Medulla oblongata (tissue), 1 donor: ENCODE results near the gene SEMA4B.

Experiments used
- DNase-seq: peaks from one replicate; pipeline ENCODE4 v3.0.0-alpha.2; 2015; ENCODE audit errors: extremely low spot score

SEMA4B gene

DNA sequence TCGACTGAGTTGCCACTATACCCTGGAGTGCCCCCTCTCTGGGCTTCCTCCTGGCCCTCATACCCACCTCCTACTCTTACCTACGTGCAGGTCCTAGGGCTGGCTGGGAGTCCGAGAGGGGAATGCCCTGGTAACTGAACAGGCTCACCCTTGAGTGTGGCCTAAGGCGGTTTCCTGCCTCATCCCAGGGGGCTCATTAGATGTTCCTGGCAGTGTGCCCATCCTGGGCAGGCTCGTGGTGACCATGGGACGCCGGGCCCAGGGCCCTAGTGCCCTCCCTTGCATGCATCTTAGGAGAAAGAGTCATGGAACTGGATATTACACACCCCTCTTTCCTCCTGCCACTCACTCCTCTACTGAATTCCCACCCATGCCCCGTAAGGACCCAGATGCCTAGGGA lies 2.8 kb downstream of the SEMA4B start:
- peak; percentile 43 for DNase-seq

DNA sequence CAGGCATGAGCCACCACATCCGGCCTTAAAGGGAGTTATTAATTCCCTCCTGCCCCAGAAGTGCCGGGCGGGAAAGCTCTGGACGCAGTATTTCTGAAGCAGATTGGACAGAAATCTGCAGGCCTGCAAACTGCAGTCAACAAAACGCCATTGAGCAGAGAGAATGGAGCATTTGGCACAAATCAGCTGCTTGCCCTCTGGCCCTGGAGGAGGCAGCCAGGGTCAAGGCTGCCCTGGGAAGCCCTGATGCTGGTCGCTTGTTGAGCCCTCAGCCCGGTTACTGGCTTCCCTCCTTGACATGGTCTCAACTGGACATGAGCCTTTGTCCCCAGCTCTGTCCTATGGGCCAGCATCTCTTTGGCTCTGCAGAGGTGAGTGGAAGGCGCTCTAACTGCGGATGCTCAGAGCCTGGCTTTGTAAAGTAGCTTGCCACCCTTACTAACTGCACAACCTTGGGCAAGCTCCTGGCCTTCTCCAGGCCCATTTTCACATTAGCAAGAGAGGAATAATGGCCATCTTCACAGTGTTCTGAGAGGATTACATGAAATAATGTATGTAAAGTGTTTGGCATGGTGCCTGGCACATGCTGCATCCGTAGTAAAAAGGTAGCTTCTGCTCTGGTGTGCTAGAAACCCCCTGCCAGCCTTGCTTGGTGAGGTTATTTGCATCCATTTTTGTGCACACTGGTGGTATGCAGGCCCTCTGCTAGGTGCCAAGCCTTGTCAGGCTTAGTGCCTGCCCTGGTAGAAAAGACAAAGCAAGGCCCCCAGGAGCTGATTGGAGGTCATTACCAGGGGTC lies 4.1 kb downstream of the SEMA4B start:
- peak; percentile 39 for DNase-seq

DNA sequence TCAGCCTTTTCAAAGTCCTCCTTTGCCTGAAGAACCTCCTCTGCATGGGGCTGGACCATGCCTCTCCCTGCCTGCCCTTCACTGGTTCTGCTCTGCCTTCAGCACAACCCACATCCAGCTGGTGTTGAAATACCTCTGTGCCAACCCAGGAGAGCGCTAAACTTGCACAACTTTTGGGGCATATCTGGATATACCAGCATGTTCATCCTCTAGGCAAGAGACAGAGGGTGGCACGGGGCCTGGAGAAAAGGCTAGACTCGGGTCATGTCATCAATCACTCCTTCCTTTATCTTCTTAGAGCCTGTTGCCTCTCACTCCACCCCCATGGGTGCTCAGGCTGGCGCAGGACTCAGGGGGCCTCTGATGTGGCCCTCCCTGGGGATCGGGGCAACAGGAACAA lies 4.8 kb downstream of the SEMA4B start:
- DNase-seq: no peak

DNA sequence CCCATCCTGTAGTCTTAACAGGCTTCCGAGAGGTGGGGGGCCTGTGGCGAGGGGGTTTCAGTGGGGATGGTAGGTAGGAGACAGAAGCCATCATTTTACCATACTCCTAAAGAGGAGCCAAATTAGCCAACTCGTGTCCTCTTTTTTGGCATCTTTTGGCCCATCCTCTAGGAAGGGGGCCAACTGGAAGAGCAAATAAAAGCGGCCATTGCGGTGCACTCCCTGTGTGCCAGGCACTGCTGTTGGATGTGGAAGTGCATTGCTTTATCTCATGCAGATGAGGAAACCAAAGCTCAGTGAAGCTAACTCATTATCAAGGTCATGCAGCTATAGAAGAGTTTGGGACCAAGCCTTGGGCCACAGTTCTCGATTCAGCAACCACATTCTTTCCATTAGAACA lies 6.1 kb downstream of the SEMA4B start:
- no peak for DNase-seq

DNA sequence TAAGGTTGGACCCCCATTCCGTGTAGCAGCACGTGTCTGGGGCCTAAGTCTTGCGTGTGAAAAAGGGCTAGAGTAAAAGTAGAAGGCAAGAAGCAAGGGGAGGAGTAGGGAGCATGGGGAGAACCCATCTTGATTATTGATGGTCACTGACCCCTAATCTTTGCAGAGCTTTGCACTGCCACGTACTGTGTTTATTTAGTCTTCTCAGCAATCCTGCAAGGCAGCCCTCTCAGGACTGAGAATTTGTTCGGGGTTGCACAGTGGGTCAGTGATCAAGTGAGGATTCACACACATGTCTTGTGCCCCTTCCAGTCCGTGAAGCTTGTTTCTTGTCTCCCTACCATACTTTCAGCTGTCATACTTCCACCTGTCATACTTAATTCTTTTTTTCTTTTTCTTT lies 7.2 kb downstream of the SEMA4B start:
- no peak for DNase-seq

GRCh38 chr15:90209591-90209990 lies 8.5 kb downstream of the SEMA4B start:
- DNase-seq: no peak

DNA sequence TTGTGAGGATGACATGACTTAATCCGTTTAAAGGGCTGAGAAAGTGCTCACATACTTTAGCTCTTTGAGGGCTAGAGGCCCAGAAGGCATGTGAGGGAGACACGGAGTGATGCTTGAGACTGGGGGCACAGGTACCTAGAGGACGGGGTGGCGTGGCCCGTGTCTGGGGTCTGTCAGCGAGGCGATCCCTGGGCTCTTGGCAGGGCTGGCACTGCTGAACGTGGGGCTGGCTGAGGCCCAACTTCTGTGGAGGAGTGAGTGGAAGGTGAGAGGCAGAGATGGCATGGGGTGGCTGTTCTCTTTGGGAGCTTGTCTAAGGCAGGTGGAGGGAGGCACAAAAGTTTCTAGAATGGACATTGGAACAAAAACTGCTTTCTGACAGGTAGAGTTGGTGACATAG lies 9.5 kb downstream of the SEMA4B start:
- DNase-seq: no peak

- no peak for DNase-seq
Observed at GRCh38 chr15:90211009-90211408, 9.9 kb downstream of the SEMA4B start.

- DNase-seq: no peak
Observed at GRCh38 chr15:90211440-90212143, 10.5 kb downstream of the SEMA4B start.

GRCh38 chr15:90212221-90213098 lies 11.3 kb downstream of the SEMA4B start:
- no peak for DNase-seq

DNA sequence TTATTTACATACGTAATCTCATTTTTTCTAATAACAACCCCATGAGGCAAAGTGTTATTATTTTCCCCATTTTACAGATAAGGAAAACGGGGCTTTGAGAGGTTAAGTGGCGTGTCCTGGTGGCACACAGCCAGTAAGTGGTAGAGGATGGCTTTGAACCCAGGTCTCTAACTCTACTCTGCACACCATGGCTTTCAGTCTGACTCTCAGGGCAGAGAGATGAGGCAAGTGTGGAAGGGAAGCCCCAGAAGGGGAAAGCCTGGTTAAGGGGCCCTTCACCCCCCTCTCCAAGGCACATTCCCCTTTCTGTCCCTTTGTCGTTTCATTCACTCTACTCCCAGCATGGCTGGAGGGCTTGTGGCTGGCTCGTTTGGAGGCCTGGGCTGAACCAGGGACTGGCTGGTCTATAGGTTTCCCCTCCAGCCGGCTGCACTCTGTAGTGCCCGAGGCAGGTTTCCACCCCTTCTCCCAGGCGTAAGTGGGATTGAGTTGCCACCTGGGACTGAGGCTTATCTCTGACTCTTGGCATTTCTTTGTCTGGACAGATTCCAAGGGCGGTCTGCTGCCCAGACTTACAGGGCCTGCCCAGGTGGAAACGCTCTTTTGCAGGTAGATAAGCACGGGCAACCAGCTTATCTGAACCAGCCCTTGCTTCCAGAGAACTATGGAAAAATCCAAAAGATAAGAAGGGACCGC lies 12.1 kb downstream of the SEMA4B start:
- DNase-seq: no peak

GRCh38 chr15:90213818-90214204 lies 12.7 kb downstream of the SEMA4B start:
- DNase-seq: no peak

DNA sequence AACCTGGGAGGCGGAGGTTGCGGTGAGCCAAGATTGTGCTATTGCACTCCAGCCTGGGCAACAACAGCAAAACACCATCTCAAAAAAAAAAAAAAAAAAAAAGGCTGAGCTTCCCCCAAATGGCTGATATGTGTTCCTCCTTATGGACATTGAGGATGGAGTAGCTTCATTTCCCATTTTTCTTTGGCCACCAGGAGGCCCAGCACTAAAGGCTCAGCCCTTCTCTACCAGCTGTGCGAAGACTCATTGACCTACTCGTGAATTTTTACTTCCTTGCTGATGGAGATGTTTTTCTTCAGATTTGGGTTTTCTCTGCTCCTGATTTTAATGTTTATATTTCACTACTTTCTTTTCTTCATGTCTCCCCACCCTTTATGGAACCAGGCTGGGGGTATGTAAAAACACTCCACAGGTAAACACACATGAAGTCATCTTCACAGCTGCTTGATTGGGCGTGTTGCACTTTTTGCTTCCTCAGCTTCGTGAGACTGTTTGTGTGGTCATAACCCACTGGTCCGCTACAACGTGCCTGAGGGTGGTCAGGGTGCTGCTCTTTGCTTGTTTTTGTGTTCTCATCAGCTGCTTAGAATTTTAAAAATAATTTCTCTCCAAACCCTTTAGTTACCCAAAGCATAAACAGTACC lies 13.5 kb downstream of the SEMA4B start:
- DNase-seq: no peak

- DNase-seq: no peak
Observed at GRCh38 chr15:90217671-90218394, 16.7 kb downstream of the SEMA4B start.

- peak; percentile 36 for DNase-seq
Observed at GRCh38 chr15:90219421-90220141, 18.5 kb downstream of the SEMA4B start.

DNA sequence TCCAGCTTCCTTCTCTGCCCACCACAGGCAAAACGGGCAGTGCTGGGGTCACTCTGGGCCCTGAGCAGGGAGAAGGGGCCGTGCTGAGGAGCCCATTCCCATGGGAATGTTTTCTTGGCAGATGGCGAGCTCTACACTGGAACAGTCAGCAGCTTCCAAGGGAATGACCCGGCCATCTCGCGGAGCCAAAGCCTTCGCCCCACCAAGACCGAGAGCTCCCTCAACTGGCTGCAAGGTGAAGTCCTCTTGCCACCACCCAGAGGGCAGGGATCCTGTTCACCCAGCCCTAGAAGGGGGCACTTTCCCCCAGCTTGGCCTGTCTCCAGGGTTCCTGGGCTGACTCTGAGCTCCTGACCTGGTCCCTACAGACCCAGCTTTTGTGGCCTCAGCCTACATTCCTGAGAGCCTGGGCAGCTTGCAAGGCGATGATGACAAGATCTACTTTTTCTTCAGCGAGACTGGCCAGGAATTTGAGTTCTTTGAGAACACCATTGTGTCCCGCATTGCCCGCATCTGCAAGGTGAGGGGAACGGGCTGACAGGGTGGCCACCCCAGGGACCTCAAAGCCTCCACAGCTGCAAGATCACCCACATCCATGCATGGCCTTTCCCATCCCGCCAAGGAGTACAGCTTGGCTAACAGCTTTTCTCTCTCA lies 20.2 kb downstream of the SEMA4B start:
- DNase-seq: peak; percentile 95

DNA sequence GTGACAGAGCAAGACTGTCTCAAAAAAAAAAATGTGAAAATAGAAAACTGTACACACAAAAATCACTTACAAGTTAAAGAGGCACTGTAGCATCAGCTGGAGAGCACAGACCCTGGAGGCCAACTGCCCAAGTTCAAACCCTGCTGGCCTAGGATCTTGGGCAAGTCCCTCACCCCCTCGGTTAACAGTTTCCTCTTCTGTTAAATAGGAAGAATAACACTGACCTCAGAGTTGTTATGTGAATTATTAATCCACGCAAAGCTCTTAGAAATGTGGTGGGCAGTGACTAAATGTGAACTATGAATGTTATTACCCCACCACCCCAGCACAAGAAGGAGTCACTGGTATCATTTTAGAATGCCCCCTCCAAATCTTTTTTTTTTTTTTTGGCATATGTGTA lies 21.4 kb downstream of the SEMA4B start:
- DNase-seq: no peak

- DNase-seq: no peak
Observed at GRCh38 chr15:90223441-90224165, 22.5 kb downstream of the SEMA4B start.

DNA sequence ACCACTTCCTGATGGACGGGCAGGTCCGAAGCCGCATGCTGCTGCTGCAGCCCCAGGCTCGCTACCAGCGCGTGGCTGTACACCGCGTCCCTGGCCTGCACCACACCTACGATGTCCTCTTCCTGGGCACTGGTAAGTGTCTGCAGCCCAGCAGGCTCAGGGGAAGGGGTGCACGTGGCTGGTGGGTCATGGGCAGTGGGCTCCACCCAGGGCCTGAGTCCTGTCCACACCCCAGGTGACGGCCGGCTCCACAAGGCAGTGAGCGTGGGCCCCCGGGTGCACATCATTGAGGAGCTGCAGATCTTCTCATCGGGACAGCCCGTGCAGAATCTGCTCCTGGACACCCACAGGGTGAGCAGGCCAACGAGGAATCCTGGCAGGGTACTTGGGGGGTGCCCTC lies 23.9 kb downstream of the SEMA4B start:
- no peak for DNase-seq
